HCT116 (cell line): ENCODE measurements around the gene DPH3.

Experiments used
- CBX3 ChIP-seq: IDR thresholded peaks from 2 replicates; pipeline ENCODE4 v1.6.1; 2012; ENCODE audit warnings: low read depth
- CEBPB ChIP-seq: IDR thresholded peaks from 2 replicates; pipeline ENCODE4 v1.6.1; 2012; ENCODE audit warnings: low read depth
- EZH2phosphoT487 ChIP-seq: fragments of 200-600 bp; IDR thresholded peaks from 2 replicates; pipeline ENCODE4 v1.6.1; 2018; ENCODE audit warnings: antibody characterized with exemption, borderline replicate concordance
- FOSL1 ChIP-seq: IDR thresholded peaks from 2 replicates; pipeline ENCODE4 v1.6.1; 2012; ENCODE audit warnings: low read depth
- POLR2A ChIP-seq: IDR thresholded peaks from 2 replicates; pipeline ENCODE4 v1.7.0; 2011; ENCODE audit warnings: borderline replicate concordance; ENCODE audit not compliant: insufficient read depth, insufficient read length; ENCODE audit errors: extremely low read depth
- POLR2AphosphoS5 ChIP-seq: IDR thresholded peaks from 2 replicates; pipeline ENCODE4 v1.6.1; 2011; ENCODE audit warnings: mild to moderate bottlenecking, low read depth, low read length, moderate library complexity
- SIN3A ChIP-seq: IDR thresholded peaks from 2 replicates; pipeline ENCODE4 v1.6.1; 2012; ENCODE audit warnings: low read depth
- SRF ChIP-seq: IDR thresholded peaks from 2 replicates; pipeline ENCODE4 v1.6.1; 2012; ENCODE audit warnings: low read depth
- YY1 ChIP-seq: IDR thresholded peaks from 2 replicates; pipeline ENCODE4 v1.6.1; 2011; ENCODE audit warnings: low read length, low read depth, moderate library complexity, mild to moderate bottlenecking; ENCODE audit not compliant: insufficient replicate concordance; ENCODE audit errors: extremely low read depth
- ZNF274 ChIP-seq: fragments of 200-500 bp; sonication (Bioruptor generic); IDR thresholded peaks from 2 replicates; pipeline ENCODE4 v1.6.1; 2014; ENCODE audit warnings: mild to moderate bottlenecking, low read depth, low read length, inconsistent platforms
- TF ChIP-seq, protein P1 (sequence below), 3 experiments: fragments of 200-600 bp in 1 of 3; sonication (generic) in 1 of 3; IDR thresholded peaks in 2 of 3; conservative IDR thresholded peaks in 1 of 3; 2 replicates each; pipeline ENCODE4 v1.5.1; 2012 to 2017; ENCODE audit warnings: low read depth in 2 of 3, low read length in 2 of 3, antibody characterized with exemption in 1 of 3, borderline replicate concordance in 1 of 3, control low read depth in 1 of 3, mild to moderate bottlenecking in 1 of 3, mixed read lengths in 1 of 3, mixed run types in 1 of 3, moderate library complexity in 1 of 3; ENCODE audit not compliant: insufficient read depth in 1 of 3
- TF ChIP-seq, protein P2 (sequence below): IDR thresholded peaks from 2 replicates; pipeline ENCODE4 v1.6.1; 2012
- TF ChIP-seq, protein P3 (sequence below): IDR thresholded peaks from 2 replicates; pipeline ENCODE4 v1.6.1; 2012

DNA sequence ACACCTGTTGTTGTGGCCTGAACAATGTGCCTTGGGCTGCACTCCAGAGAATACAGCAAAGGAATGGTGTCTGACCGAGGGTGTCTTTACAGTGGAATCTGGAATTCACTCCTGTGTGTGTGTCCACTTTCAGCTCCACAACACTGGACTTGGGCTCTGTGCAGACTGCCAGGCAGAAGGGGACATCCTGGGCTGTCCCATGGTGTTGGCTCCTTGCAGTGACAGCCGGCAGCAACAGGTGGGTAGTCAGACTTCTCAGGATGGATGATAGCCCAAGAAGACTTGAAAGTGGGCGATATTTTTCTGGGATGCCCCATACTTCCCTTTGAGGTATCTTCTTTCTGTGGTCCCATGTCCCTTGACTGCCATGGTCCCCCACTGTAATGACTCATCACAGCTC is 45.0 kb downstream of the DPH3 start:
- TF ChIP-seq SIN3A (no peak), POLR2A (no peak), ZNF274 (no peak), SRF (no peak), CEBPB (no peak), CBX3 (no peak), YY1 (no peak), POLR2AphosphoS5 (no peak), EZH2phosphoT487 (no peak), FOSL1 (no peak)
- TF ChIP-seq, protein P1, sequence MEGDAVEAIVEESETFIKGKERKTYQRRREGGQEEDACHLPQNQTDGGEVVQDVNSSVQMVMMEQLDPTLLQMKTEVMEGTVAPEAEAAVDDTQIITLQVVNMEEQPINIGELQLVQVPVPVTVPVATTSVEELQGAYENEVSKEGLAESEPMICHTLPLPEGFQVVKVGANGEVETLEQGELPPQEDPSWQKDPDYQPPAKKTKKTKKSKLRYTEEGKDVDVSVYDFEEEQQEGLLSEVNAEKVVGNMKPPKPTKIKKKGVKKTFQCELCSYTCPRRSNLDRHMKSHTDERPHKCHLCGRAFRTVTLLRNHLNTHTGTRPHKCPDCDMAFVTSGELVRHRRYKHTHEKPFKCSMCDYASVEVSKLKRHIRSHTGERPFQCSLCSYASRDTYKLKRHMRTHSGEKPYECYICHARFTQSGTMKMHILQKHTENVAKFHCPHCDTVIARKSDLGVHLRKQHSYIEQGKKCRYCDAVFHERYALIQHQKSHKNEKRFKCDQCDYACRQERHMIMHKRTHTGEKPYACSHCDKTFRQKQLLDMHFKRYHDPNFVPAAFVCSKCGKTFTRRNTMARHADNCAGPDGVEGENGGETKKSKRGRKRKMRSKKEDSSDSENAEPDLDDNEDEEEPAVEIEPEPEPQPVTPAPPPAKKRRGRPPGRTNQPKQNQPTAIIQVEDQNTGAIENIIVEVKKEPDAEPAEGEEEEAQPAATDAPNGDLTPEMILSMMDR (IDR thresholded peaks at IDR 0.05 in 2 of 3, conservative IDR thresholded peaks at IDR 0.05 in 1 of 3; ENCODE audit: borderline replicate concordance in 1 of 3, insufficient read depth in 1 of 3, low read depth in 2 of 3, low read length in 2 of 3) = no peak
- TF ChIP-seq, protein P2, sequence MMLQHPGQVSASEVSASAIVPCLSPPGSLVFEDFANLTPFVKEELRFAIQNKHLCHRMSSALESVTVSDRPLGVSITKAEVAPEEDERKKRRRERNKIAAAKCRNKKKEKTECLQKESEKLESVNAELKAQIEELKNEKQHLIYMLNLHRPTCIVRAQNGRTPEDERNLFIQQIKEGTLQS = no peak
- TF ChIP-seq, protein P3, sequence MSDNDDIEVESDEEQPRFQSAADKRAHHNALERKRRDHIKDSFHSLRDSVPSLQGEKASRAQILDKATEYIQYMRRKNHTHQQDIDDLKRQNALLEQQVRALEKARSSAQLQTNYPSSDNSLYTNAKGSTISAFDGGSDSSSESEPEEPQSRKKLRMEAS = no peak
